ENCODE measurements around the gene ACBD6.

The ACBD6 gene

GRCh38 chr1:180261524-180262155 is 240.7 kb downstream of the ACBD6 start:
- H3K4me3 Mint-ChIP-seq = no peak overlapping the region
- H3K27ac Mint-ChIP-seq = no peak overlapping the region
- H3K36me3 Mint-ChIP-seq = peaks cover 0 to 1% of the 10 kb centered on the region in 2 donors
- no peak for ATAC-seq (replicated peaks)
- no peak for DNase-seq
- H3K9me3 Mint-ChIP-seq = no peaks in the 10 kb centered on the region
- peaks cover 27 to 54% of the 10 kb centered on the region in 2 donors for H3K27me3 Mint-ChIP-seq
- H3K4me1 Mint-ChIP-seq = no peaks in the 10 kb centered on the region

- DNase-seq = no peak
- Mint-ChIP-seq H3K27ac (no peak overlapping the region), H3K27me3 (peaks cover 33 to 60% of the 10 kb centered on the region in 2 donors), H3K4me1 (no peaks in the 10 kb centered on the region), H3K9me3 (no peaks in the 10 kb centered on the region), H3K4me3 (no peak overlapping the region), H3K36me3 (peaks cover 0 to 1% of the 10 kb centered on the region in 2 donors)
- ATAC-seq (replicated peaks) = no peak
These were observed 241.3 kb downstream of the ACBD6 start for GRCh38 chr1:180261030-180261429.

DNA sequence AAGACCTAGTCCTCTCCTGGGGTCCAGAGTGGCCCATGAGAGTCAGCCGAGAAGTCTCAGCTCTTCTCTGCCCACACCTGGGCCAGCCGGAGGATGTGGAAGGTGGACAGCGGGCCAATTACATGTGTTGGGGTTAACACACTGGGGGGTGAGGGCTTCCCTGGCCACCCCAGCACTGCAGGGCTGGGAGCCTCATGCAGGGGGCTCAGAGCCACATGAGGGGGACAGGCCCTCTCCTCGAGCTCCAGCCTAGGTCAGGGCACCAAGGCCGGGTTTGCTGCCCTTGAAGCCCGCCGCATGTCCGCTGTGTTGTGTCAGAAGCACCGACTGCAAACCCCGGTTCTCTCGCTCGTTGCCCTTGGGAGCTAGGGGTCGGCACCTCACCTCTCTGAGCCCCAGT is 241.8 kb downstream of the ACBD6 start:
- H3K4me3 Mint-ChIP-seq = no peak overlapping the region

GRCh38 chr1:180259431-180260338 is 242.7 kb downstream of the ACBD6 start:
- H3K4me3 Mint-ChIP-seq = no peak overlapping the region
- H3K4me1 Mint-ChIP-seq = no peaks in the 10 kb centered on the region
- H3K27me3 Mint-ChIP-seq = peaks cover 40 to 67% of the 10 kb centered on the region in 2 donors
- no peak for ATAC-seq (replicated peaks)
- no peak for DNase-seq
- H3K9me3 Mint-ChIP-seq = no peaks in the 10 kb centered on the region
- no peak overlapping the region for H3K27ac Mint-ChIP-seq
- H3K36me3 Mint-ChIP-seq = peaks cover 0 to 1% of the 10 kb centered on the region in 2 donors

More for the DNA sequence above, 241.8 kb downstream of the ACBD6 start:
- no peaks in the 10 kb centered on the region for H3K9me3 Mint-ChIP-seq
- peaks cover 0 to 1% of the 10 kb centered on the region in 2 donors for H3K36me3 Mint-ChIP-seq
- ATAC-seq (replicated peaks) (no peak), DNase-seq (no peak)
- H3K4me1 Mint-ChIP-seq = no peaks in the 10 kb centered on the region
- H3K27me3 Mint-ChIP-seq = peaks cover 38 to 65% of the 10 kb centered on the region in 2 donors
- H3K27ac Mint-ChIP-seq = no peak overlapping the region

DNA sequence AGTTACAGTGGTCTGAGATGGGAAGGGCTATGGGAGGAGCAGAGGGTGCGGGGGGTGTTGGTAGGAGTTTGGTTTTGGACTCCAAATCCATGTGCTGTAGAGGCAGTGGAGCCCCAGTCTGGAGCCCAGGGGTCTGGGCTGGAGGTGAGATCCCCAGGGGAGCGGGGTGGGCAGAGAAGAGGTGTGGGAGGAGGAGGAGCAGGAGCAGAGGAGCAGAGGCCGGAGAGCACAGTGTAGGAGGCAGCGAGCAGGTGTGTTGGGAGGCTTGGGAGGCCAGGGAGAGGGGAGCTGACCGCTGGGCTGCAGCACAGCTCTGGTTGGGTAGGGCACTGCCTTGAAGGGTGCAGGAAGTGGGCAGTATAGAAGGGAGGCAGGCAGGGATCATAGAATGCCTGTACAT is 243.4 kb downstream of the ACBD6 start:
- no peak overlapping the region for H3K27ac Mint-ChIP-seq
- no peak overlapping the region for H3K4me3 Mint-ChIP-seq
- ATAC-seq (replicated peaks) (no peak), DNase-seq (no peak)
- peaks cover 40 to 71% of the 10 kb centered on the region in 2 donors for H3K27me3 Mint-ChIP-seq
- H3K4me1 Mint-ChIP-seq = no peaks in the 10 kb centered on the region
- H3K36me3 Mint-ChIP-seq = peaks cover 0 to 1% of the 10 kb centered on the region in 2 donors
- no peaks in the 10 kb centered on the region for H3K9me3 Mint-ChIP-seq

DNA sequence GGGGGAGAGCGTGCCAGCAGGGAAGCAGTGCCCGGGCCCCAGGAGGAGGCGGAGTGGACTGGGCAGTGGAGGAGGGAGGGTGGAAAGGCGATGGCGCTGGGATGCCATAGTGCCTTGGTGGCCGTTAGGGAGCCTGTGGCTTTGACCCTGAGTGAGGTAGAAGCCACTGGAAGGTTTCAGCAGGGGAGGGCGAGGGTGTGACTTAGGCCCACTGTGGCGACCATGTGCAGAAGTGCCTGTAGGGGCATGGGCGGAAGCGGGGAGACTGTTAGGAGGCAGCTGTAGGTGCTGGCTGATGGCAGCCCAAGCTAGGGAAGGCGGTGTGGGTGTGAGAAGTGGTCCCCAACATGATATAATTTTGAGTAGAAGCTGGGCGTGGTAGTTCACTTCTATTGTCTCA is 244.1 kb downstream of the ACBD6 start:
- Mint-ChIP-seq H3K9me3 (no peaks in the 10 kb centered on the region), H3K27me3 (peaks cover 44 to 70% of the 10 kb centered on the region in 2 donors), H3K4me1 (no peaks in the 10 kb centered on the region), H3K27ac (no peak overlapping the region), H3K36me3 (peaks cover 0 to 1% of the 10 kb centered on the region in 2 donors), H3K4me3 (no peak overlapping the region)
- DNase-seq (no peak), ATAC-seq (replicated peaks) (no peak)

- Mint-ChIP-seq H3K27ac (peak overlapping the region; percentile 14), H3K36me3 (peaks cover 0 to 1% of the 10 kb centered on the region in 2 donors), H3K4me3 (no peak overlapping the region), H3K27me3 (peaks cover 52 to 70% of the 10 kb centered on the region in 2 donors), H3K9me3 (no peaks in the 10 kb centered on the region), H3K4me1 (peaks cover 2 to 4% of the 10 kb centered on the region in 2 donors)
- DNase-seq (no peak), ATAC-seq (replicated peaks) (no peak)
These were observed 244.9 kb downstream of the ACBD6 start for GRCh38 chr1:180257486-180257885.

GRCh38 chr1:180257028-180257386 is 245.4 kb downstream of the ACBD6 start:
- no peak for DNase-seq
- Mint-ChIP-seq H3K27ac (no peak overlapping the region), H3K27me3 (peaks cover 55 to 75% of the 10 kb centered on the region in 2 donors), H3K36me3 (peaks cover 0 to 1% of the 10 kb centered on the region in 2 donors), H3K9me3 (no peaks in the 10 kb centered on the region), H3K4me3 (no peak overlapping the region), H3K4me1 (peaks cover 2 to 8% of the 10 kb centered on the region in 2 donors)
- ATAC-seq (replicated peaks) = no peak

- H3K9me3 Mint-ChIP-seq = no peaks in the 10 kb centered on the region
- H3K4me1 Mint-ChIP-seq = peaks cover 2 to 8% of the 10 kb centered on the region in 2 donors
- no peak overlapping the region for H3K4me3 Mint-ChIP-seq
- ATAC-seq (replicated peaks) (no peak), DNase-seq (no peak)
- H3K36me3 Mint-ChIP-seq = peaks cover 0 to 1% of the 10 kb centered on the region in 2 donors
- peaks cover 60 to 80% of the 10 kb centered on the region in 2 donors for H3K27me3 Mint-ChIP-seq
- H3K27ac Mint-ChIP-seq = no peak overlapping the region
These were observed 245.9 kb downstream of the ACBD6 start for GRCh38 chr1:180256341-180257027.

GRCh38 chr1:180255536-180256340 is 246.6 kb downstream of the ACBD6 start:
- no peak overlapping the region for H3K4me3 Mint-ChIP-seq
- H3K9me3 Mint-ChIP-seq = no peaks in the 10 kb centered on the region
- no peak for ATAC-seq (replicated peaks)
- peaks cover 0 to 1% of the 10 kb centered on the region in 2 donors for H3K36me3 Mint-ChIP-seq
- peaks cover 66 to 79% of the 10 kb centered on the region in 2 donors for H3K27me3 Mint-ChIP-seq
- DNase-seq = no peak
- H3K4me1 Mint-ChIP-seq = peaks cover 2 to 8% of the 10 kb centered on the region in 2 donors
- no peak overlapping the region for H3K27ac Mint-ChIP-seq

DNA sequence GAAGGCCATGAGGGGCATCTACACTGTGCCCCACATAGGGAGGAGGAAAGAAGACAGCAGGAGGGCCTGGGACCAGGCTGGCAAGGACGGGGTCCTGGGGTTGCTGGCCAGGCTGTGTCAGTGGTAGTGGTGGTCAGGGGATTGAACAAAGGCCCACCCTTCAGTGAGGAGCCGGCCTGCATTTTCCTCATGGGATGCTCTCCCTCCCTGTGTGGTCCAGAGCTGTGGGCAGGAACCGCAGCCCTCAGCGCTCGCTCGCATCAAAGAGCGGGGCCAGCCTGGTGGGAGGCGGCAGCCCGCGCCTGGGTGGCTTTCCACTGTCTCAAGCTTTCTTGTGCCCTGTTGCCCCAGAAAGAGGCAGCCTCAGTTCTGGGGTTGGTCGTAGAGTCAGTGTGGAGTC is 247.5 kb downstream of the ACBD6 start:
- peaks cover 2 to 8% of the 10 kb centered on the region in 2 donors for H3K4me1 Mint-ChIP-seq
- H3K9me3 Mint-ChIP-seq = no peaks in the 10 kb centered on the region
- no peak for ATAC-seq (replicated peaks)

GRCh38 chr1:180254496-180254819 is 247.9 kb downstream of the ACBD6 start:
- Mint-ChIP-seq H3K36me3 (peaks cover 0 to 1% of the 10 kb centered on the region in 2 donors), H3K27ac (no peak overlapping the region), H3K4me3 (no peak overlapping the region), H3K9me3 (no peaks in the 10 kb centered on the region), H3K4me1 (peaks cover 2 to 8% of the 10 kb centered on the region in 2 donors), H3K27me3 (peaks cover 67 to 73% of the 10 kb centered on the region in 2 donors)
- DNase-seq (no peak), ATAC-seq (replicated peaks) (no peak)

More for the DNA sequence above, 247.5 kb downstream of the ACBD6 start:
- H3K36me3 Mint-ChIP-seq = peaks cover 0 to 1% of the 10 kb centered on the region in 2 donors
- peaks cover 71% of the 10 kb centered on the region in 2 donors for H3K27me3 Mint-ChIP-seq
- DNase-seq = no peak
- H3K27ac Mint-ChIP-seq = no peak overlapping the region
- H3K4me3 Mint-ChIP-seq = no peak overlapping the region

- Mint-ChIP-seq H3K27ac (no peak overlapping the region), H3K9me3 (no peaks in the 10 kb centered on the region), H3K36me3 (no peaks in the 10 kb centered on the region), H3K4me1 (peaks cover 2 to 8% of the 10 kb centered on the region in 2 donors), H3K27me3 (peaks cover 61 to 68% of the 10 kb centered on the region in 2 donors), H3K4me3 (no peak overlapping the region)
- no peak for ATAC-seq (replicated peaks)
- no peak for DNase-seq
These were observed 248.5 kb downstream of the ACBD6 start for GRCh38 chr1:180253585-180254495.

All from stimulated activated naive B cell treated with anti-CD40 and anti-IgM and Interleukin-4, amounts not matched to agents 10 μg/mL and 1 μg/mL and 100 μg/mL, for 72 hours (primary cell).